Activated T-helper 1 cell treated with Interleukin-2 at 50 U/mL for 16 hours (primary cell): ENCODE data around the gene CD109.
"Not testable (repeated sequence)": the region's sequence is repeated elsewhere in the genome, so short reads cannot be mapped to it uniquely, and the experiment has no call there.

ENCODE experiments used
- DNase-seq: peaks from one replicate; pipeline ENCODE4 v3.0.0-alpha.2; 2020; ENCODE audit warnings: low read depth

The CD109 gene

GRCh38 chr6:73695619-73696421, at the start of gene CD109:
Gene CD109, plus strand, starts transcription at chr6:73696203. Its CDS starts 13 bp downstream, at chr6:73696216.
- peak; percentile 9 for DNase-seq

- DNase-seq: no peak
Measured at GRCh38 chr6:73648166-73648565, 47.8 kb upstream of the CD109 start.

- no peak for DNase-seq
Measured at GRCh38 chr6:73649783-73650182, 46.2 kb upstream of the CD109 start.

DNA sequence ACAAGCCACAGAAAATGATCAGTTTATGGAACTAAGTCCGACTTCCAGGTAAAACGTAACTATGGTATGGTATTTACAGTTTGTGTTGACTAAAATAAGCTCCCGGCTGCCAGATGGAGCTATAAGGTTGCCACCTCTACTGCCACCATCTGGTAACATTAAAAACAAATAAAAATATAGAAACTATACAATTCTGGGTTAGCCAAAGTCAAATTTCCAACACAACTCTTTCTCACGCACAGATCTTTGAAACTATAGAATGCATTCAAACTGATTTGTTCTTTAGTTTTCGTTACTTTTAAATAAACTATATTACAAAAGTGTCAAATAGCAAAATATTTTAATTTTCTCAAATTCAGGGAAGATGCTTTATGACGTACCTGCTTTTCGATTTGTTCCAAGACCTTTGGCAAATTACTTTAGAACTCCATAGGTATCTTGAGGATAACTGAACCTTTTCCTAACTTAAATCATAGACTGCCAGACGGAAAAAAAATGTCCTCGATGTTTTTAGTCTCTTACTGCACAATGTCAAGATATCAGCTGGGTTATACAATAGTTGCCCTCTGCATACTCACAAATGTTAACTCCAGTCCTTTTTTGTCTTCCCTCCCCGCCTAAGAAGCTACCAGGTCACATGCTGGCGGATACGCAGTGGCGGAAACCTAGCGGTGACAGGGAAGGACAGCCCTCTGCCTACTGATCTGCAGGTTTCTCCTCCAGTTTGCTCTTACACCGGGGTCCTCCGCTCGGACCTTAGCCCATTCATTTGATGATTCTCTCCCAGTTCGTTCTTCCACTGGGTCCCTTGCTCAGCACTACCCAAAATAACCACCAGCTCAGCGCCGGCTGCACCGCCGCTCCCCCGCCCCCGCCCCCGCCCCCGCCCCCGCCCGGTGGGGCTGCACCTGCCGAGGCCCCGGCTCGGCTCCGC, 43.1 kb upstream of the CD109 start:
- DNase-seq: peak; percentile 51

GRCh38 chr6:73653571-73654424, 42.2 kb upstream of the CD109 start, which contains the start of gene SLC17A5:
Gene SLC17A5, minus strand, starts transcription at chr6:73653992. Its CDS starts 106 bp downstream, at chr6:73653886.
- peak; percentile 84 for DNase-seq

GRCh38 chr6:73655341-73655917, 40.6 kb upstream of the CD109 start:
- DNase-seq: no peak

- DNase-seq: no peak
Measured at GRCh38 chr6:73656531-73657145, 39.4 kb upstream of the CD109 start.

GRCh38 chr6:73657201-73657600, 38.8 kb upstream of the CD109 start:
- DNase-seq: no peak

DNA sequence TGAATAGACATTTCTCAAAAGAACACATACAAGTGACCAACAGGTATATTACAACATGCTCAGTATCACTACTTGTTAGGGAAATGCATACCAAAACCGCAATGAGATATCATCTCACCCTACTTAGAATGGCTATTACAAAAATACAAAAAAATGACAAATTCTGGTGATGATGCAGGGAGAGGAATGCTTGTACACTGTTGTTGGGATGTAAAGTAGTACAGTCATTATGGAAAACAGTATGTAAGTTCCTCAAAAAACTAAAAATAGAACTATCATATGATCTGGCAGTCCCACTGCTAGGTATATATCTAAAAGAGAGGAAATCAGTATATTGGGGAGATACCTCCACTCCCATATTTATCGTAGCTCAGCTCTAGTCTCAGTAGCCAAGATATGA, 31.3 kb upstream of the CD109 start:
- DNase-seq: no peak

- DNase-seq: no peak
Measured at GRCh38 chr6:73665686-73666319, 30.2 kb upstream of the CD109 start.

- no peak for DNase-seq
Measured at GRCh38 chr6:73666393-73666792, 29.6 kb upstream of the CD109 start.

- DNase-seq: no peak
Measured at GRCh38 chr6:73667798-73668197, 28.2 kb upstream of the CD109 start.

- DNase-seq: no peak
Measured at GRCh38 chr6:73669005-73669404, 27.0 kb upstream of the CD109 start.

- no peak for DNase-seq
Measured at GRCh38 chr6:73671911-73672685, 23.9 kb upstream of the CD109 start.

GRCh38 chr6:73675466-73676098, 20.4 kb upstream of the CD109 start:
- peak; percentile 36 for DNase-seq

- DNase-seq: no peak
Measured at GRCh38 chr6:73679009-73679408, 17.0 kb upstream of the CD109 start.

GRCh38 chr6:73679846-73680245, 16.2 kb upstream of the CD109 start:
- not testable (repeated sequence) for DNase-seq

- no peak for DNase-seq
Measured at GRCh38 chr6:73680289-73680918, 15.6 kb upstream of the CD109 start.

DNA sequence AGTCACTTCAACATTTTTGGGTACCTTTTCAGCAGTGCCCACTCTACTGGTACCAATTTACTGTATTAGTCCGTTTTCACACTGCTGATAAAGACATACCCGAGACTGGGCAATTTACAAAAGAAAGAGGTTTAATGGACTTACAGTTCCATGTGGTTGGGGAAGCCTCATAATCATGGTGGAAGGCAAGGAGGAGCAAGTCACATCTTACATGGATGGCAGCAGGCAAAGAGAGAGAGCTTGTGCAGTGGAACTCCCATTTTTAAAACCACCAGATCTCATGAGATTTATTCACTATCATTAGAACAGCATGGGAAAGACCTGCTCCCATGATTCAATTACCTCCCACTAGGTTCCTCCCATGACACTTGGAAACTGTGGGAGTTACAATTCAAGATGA, 12.4 kb upstream of the CD109 start:
- DNase-seq: not testable (repeated sequence)
